CD4-positive, alpha-beta T cell treated with Interleukin-17A for 4 hours (primary cell): ENCODE results near the gene DSCAML1.
"Not testable (repeated sequence)": the region's sequence is repeated elsewhere in the genome, so short reads cannot be mapped to it uniquely, and the experiment has no call there.

Source experiments
- DNase-seq: peaks from one replicate; pipeline ENCODE4 v3.0.0-alpha.2; 2020; ENCODE audit warnings: mixed read lengths

The DSCAML1 gene

DNA sequence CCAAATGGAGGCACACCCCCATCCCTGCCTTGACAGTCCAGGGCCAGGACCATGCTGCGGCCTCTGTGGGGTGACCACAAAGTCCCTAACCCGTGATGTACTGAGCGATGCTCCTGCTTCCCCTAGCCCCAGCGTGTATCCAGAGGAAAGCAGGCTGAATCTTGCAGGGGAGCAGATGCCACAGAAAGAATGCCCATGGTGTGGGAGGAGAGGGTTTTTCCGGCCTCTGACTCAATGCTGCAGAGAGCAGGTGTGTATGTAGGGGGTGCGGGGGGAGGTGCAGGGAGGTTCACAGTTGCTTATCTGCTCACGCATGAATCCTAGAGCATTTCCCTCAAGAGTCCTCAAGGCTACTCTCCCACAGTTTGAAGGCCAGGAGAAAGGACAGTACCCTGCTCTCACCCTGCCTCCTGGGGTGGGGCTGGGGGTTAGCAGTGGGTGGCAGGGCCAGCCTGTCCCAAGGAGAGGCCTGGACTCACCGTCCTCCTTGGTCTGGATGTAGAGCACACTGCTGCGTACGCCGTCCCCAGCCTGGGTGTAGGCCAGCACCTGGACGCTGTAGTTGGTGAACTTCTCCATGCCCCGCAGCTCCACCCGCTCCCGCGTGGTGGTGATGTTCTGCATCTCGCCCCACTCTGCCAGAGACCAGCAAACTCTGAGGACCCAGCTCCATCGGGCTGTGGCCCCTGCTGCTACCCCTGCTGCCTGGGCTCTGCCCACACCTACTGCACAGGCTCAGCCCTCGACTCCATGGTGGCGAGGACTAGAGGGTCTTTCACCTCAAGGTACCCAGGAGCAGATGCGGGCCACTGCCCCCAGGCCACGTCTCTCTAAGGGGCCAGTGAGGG, 338.5 kb downstream of the DSCAML1 start:
- no peak for DNase-seq

DNA sequence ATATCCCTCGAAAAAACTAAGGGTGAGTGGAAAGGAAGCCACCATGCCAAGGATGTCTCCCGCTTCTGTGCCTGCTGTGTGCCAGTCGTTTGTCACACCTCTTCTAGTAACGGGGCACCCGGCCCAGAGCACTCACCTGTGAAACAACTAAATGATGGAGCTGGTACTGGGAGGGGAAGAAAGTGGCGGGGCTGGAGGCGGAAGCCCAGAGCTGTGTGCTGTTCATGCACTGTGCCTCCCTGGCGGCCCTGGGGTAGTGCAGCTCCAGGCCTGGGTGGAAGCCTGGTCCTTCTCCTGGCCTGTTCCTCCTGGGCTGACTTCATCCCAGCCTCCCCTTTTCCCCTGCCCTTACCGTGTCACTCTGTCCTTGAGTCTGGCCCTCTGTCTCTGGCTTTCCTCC, 339.2 kb downstream of the DSCAML1 start:
- DNase-seq, result no peak

DNA sequence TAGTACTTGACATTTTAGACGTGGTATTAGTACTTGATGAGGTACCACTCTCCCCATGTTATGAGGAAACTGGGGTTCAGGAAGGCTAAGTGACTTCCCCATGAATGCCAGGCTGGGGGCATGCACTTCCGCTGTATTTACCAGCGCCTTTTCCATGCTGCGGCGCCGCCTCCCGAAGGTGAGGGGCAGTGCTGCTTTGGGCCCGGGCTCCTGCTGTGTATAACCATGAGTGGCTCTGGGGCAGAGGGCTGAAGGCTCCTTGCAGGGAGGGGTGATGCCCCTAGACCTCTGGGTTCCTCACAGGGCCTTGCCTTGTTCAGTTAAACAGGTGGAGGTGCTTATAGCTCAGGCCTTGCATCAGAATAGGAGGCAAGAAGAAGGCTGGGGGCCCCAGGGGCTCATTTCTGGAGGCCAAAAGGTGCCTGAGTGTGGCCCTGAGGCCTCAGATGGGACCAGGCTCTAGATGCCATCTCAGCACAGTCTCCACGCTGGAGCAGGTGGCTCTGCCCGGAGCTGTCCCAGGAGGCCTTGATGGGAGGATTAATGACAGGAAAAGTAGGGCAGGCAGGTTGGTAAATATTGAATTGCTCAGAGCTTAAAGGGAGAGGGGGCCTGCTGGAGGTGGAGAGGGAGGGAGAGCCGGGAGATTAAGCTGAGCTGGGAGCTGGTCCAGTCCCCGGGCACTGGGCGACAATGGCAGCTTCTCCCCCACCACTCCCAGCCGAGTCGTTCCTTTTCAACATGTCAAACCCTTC, 339.8 kb downstream of the DSCAML1 start:
- DNase-seq, result no peak

DNA sequence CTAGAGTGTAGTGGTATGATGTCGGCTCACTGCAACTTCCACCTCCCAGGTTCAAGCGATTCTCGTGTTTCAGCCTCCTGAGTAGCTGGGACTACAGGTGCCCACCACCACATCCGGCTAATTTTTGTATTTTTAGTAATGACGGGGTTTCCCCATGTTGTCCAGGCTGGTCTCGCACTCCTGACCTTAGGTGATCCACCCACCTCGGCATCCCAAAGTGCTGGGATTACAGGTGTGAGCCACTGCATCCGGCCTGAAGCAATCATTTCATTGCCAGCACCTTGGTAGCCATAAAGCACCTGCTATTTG, 340.3 kb downstream of the DSCAML1 start:
- not testable (repeated sequence) for DNase-seq

DNA sequence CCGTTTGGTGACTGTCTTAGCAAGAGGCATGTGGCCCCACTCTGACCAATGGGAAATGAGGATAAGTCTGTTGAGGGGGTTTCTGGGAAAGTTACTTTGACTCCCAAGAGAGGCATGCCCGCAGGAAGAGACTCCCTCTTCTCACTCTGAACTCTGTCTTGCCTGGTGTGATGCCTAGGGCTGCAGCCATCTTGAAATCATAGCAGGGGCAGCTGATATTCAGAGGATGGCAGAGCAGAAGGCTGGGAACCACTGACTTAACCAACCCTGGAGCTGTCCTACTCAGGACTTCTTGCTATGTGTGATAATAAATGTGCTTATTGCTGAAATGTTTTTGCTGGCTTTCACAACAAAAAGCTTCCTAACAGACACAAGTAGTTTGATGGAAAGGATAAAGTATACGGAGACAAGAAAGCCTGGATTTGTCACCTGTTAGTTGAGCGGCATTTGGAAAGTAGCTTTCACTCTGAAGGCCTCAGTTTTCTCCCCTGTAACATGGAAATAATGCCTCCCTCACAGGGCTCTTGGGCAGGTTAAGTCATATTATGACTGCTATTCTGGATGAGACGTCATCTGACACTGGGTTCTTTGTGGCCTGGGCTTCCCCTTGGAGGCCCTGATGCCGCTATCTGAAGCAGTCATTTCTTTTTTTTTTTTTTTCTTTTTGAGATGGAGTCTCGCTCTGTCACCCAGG, 340.8 kb downstream of the DSCAML1 start:
- no peak for DNase-seq

DNA sequence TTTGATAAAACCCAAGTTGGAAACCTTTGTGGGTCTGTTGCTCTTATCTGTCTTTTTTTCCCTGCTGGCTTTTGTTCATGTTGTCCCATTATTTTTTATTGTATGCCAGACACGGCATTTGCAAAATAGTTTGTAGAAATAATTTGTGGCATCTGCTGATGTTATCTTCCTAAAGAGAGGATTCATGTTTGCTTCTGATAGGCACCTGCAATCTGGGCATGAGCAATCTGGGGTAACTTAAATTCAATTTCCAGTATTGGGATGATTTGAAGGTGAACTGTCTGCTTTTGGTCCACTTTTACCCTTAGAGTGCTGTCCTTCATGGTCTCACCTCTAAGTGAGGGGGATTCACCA, 342.5 kb downstream of the DSCAML1 start:
- no peak for DNase-seq

DNA sequence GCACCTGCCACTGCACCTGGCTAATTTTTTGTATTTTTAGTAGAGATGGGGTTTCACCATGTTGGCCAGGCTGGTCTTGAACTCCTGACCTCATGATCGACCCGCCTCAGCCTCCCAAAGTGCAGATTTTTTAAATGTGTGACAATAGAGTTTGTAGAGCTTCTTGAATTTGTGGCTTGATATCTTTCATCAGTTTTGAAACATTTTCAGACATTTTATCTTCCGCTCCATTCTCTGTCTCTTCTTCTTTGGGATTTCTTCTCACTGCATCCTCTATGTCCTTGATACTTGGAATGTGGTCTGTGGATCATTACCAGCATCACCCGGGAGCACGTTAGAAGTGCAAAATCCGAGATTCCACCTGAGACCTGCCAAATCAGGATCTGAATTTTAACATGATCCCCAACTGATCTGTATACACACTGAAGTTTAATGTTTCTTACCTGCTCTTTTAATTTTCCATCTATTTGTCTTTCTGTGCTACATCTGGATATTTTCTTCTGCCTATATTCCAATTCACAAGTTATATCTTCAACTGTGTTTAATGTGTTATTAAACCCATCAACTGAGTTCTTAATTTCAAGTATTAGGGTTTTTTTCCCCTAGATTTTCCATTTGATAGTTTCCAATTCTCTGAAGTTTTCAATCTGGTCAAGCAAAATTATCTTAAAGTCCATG, 343.0 kb downstream of the DSCAML1 start:
- no peak for DNase-seq

DNA sequence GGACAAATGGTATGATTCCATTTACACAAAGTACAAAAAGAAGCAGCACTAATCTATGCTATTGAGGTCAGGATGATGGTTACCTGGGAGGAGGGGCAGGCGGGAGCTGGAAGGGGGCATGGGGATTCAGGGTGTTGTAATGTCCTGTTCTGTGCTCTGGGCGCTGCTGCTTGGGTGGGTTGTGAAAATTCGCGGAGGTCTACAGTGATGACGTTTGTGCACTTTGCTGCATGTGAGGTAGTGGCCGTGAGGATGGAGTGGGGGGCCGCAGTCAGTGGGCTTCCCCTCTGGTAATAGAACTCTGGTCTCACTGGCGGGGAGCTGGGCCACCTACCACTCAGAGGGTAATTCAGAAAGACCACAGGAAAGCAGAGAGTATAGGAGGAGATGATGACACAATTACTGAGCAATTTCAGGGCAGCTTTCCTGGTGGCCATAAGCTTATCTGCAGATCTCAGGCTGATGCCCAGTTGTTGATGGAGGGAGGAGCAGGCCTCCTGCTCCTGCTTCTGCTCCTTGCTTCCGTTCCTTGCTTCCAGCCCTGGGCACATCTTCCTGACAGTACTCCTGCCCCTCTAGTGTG, 347.8 kb downstream of the DSCAML1 start:
- no peak for DNase-seq

DNA sequence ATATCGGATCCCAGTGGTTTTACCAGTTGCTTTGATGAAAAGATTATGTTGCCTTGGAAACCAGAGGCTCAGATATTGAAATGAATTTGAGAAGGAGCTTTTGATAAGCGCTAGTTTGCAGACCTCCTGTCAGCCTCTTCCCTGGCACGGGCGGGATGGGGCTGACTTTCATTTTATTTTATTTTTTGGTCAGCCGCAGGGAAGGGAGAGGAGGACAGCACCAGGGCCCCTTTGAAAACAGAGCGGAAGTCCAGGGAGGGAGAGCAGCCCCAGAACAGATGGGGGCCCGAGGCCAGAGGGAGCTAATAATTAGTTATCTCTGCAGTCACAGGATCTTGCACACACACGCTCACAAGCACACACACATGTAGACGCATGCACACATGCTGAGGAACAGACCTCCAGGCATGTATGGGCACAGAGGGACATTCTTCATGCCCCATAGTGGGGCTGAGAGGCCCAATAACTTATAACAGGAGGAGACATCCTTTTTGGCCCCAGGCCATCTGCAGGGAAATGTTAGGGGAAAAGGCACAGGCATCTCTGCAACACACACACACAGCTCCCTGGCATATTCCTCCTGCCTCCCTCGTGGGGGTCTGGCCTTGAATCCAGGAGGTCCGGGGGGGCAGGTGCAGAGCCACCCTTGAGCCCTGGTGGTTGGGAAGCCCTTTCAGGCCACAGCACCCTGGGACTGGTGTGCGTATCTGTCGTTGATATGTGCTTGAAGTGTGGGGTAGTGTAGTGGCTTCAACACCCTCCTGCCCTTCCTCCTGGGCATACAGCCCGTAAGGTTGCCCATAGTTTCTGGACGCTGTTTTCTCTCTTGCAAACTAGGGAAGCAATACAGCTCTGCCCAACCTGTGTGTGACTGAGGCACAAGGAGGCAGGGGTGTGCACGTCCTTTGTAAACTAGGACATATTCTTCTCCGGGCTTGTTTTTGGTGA, 352.0 kb downstream of the DSCAML1 start:
- no peak for DNase-seq

DNA sequence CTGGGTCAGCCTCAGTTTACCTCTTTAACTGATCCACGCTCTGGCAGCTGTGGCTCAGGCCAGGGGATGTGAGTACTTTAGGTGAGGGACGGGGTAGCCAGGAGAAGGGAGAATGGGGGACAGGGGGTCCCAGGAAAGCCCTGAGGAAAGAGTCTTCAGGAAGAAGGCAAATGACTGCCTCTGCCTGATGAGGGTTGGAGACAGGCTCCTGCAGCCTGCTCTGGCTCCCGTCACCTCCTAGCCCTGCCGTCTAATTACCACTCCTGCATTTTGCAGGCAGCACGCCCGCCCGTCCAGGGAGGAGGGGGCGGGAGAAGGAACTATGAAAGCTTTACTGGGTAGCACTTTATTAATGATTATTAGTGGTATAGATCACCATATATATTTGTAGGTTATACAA, 352.8 kb downstream of the DSCAML1 start:
- DNase-seq, result no peak

DNA sequence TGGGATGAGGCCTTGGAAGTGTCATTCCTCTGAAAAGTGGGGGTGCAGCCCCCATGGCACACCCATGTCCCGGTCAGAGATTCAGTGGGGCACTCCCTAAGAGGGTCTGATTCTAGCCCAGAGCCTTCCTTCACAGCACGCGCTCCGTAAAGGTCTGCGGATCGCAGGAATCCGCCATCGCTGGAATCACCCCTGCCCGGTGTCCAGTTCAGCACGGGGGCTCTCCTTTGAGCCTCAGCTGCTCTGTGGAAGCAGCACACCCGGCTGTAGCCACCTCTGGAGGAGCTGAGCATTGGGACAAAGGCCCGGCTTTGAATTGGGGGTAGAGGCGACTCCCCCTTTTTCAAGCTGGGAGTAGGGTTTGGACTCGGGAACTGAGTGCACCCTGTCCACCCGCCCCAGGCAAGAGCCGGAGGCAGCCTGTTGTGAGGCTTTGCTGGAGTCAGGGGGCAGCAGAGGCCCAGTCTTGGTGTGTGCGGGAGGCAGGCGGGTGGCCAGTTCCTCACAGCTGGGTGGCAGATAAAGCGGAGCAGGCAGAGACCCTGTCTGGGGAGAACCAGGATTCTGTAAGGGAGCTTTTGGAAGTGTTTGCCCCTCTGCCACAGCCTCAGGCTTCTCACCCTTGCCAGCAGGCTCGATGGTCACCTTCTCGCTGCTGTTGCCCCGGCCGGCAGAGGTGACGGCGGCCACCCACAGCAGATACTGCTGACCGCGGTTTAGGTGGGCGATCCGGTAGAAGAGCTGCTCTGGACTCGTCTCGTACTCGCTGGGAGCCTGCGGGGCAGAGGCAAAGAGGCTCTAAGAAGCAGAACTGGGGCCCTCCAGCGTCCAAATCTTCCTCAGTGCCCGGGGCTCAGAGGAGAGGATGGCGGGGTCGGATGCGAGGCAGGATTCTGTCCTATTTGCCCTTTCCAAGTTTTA, 353.5 kb downstream of the DSCAML1 start:
- DNase-seq, result no peak

DNA sequence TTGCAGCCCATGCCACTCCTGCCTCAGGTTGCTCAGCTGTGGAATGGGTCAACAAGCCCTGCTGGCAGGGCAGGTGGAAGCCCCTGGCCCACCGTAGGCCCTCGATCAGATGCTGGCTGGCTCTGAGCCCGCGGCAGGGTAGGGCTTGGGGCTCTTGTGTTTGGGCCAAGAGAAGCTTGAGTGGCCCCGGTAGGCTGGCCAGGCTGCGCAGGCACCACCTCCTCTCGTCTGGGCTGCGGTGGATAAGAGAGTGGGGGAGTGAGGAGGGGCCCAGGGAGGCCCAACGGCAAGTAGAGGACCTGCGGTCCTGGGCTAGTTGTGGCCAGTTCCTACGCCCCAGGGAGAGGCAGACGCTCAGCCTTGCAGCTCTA, 354.2 kb downstream of the DSCAML1 start:
- DNase-seq, result no peak

DNA sequence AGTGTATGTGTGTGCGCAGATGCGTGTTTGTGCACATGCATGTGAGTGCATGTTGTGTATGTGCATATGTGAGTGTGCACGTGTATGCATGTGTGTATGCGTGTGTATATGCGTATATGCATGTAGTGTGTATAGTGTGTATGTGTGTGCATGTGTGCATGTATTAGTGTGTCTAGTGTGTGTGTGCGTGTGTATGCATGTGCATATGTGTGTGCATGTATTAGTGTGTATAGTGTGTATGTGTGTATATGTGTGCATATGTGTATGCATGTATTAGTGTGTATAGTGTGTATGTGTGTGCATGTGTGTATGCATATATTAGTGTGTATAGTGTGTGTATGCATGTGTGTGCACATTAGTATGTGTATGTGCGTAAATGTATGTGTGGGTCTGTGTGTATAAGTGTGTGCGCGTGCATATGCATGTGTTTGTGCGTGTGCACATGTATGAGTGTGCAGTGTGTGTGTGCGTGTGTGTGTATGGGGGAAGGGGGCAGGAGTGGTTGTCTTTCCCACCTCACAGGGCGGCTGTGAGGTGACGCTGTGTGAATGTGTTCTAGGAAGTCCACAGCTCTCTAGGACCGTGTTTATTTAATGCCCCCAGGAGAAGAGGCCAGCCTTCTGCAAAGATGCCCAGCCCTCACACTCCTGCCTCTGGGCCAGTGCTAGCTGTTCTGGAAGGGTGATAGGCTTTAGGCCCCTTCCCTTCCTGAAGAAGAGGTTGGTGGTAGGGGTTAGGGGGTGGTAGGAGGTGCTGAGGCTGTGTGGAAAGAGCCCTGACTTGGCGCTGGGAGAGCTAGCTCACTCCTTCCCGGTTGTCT, 354.8 kb downstream of the DSCAML1 start:
- DNase-seq, result no peak

DNA sequence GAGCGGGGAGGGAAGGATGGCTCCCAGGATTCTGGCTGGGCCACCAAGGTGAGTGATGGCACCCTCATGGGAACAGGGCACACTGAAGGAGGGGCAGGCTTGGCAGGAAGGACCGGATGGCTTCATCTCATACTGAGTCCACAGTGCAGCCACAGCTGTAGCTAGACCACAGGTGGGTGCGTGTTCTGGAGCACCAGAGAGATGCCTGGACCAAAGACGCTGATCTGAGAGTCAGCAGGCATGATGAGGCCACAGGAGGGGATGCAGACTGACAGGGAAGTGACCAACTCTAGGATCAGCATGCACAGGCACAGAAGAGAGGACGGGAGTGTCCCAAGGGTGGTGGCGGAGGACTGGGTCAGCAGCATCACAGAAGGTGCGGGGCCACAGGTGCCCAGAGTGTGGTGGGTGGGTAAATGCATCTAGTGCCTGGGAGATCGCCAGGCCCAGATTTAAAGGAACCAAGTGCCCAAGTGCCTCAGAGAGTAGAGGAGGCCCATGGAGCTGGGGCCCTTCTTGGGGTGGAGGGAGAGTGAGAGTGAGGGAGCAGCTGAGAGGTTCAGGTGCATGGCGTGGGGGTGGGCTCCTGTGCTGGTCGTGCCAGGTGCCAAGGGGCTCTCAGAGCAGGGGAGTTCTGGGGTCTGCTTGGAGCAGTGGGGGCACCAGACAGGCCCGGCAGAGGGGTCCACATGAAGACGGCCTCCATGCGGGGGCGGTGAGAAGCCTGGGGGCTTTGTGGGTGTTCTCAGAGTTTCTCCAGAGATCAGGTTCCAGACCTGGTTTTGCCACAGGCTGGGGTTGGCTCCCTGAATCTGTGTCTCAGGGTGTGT, 355.7 kb downstream of the DSCAML1 start:
- DNase-seq, result no peak

DNA sequence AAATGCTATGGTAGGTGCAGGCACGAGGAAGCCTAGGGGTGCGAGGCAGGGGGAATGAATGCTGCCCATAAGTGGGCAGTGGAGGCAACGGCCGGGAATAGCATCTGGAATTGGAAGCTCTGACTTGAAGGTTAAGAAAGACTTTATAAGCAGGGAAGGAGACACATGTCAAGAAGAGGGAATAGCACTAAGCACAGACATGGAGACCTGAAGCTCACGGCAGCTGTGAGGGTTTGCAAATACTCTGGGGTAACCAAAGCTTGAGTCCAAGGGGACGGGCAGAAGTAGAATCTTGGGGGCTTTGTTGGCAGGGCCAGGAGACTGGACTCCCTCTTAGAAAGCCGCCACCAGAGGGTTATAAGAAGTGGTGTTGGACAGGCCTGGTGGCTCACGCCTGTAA, 356.8 kb downstream of the DSCAML1 start:
- DNase-seq, result no peak

DNA sequence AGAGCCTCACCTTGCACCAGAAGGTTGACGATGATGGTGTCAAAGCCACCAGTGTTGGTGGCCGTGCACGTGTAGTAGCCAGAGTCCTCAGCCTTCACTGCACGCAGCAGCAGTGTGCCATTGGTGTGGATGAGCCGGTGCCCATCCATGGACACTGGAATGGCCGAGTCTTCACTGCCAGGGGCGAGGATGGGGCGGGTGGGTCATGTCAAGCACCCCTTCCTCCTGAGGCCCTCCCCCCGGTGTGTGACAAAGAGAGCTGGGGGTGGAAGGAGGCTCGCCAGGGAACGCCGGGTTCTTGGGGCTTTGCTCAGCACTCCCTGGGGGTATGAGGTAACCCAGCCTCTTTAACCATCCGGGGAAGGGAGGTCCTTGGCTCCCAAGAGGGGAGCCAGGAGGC, 357.8 kb downstream of the DSCAML1 start:
- no peak for DNase-seq

DNA sequence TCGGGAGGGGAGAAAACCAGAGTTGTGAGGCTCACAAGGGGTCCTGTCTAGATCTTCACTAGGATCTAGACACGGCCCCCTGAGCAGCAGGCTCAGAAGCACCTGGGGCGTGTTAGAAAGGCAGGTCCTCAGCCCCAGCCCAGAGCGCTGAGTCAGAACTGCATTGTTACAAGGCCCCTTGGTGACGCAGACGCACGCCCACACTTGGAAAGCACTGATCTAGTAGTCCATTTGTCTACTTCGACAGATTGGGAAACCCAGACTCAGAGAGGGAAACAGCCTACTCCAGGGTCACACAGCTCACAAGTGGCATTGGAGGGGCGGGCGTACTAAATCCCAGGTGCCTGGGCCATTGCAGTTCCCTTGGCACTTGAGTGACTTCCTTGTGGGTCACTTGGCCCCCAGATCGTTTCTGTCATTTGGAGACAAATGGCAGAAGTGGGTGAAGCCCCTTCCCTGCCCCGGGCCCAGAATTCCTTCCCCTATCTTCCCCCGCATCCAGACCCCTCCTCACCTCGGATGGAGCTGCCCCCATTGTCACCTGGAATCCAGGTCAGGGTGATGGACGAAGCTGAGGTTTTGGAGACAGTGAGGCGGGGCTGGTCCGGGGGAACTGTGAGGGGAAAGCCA, 358.5 kb downstream of the DSCAML1 start:
- no peak for DNase-seq

DNA sequence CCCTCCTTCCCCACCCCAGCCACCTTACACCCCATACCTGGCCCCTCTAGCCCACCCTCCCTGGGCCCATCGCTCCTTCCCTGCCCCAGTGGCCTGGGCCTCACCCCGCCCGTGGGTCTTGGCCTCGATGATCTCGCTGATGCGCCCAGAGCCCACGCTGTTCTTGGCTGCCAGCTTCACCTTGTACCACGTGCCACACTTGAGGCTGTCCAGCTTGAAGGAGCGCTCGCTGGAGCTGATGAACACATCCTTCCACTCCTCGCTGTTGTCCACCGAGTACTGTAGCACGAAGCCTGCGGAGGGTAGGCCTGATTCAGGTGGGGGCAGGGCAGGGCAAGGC, 359.3 kb downstream of the DSCAML1 start:
- no peak for DNase-seq
